DLD1 (cell line): ENCODE data around the gene KRTAP10-11.

Experiments
- in situ Hi-C: cut with HindIII; loops from 2 replicates; pipeline ENCODE4 v1.10.0; 2017; ENCODE audit warnings: low sequenced_read_pairs

Gene KRTAP10-11

GRCh38 chr21:44692798-44693512 lies 46.7 kb downstream of the KRTAP10-11 start:
- in situ Hi-C loops = no loop called here

- in situ Hi-C loops = no loop called here
These were observed 48.6 kb downstream of the KRTAP10-11 start for GRCh38 chr21:44694776-44695175.

- in situ Hi-C loops = no loop called here
These were observed 49.0 kb downstream of the KRTAP10-11 start for GRCh38 chr21:44695184-44695583.

GRCh38 chr21:44695641-44696040 lies 49.4 kb downstream of the KRTAP10-11 start:
- in situ Hi-C loops = no loop called here

- in situ Hi-C loops = no loop called here
These were observed 50.4 kb downstream of the KRTAP10-11 start for GRCh38 chr21:44696572-44696971.
